ENCODE measurements around the gene OARD1.

DNA sequence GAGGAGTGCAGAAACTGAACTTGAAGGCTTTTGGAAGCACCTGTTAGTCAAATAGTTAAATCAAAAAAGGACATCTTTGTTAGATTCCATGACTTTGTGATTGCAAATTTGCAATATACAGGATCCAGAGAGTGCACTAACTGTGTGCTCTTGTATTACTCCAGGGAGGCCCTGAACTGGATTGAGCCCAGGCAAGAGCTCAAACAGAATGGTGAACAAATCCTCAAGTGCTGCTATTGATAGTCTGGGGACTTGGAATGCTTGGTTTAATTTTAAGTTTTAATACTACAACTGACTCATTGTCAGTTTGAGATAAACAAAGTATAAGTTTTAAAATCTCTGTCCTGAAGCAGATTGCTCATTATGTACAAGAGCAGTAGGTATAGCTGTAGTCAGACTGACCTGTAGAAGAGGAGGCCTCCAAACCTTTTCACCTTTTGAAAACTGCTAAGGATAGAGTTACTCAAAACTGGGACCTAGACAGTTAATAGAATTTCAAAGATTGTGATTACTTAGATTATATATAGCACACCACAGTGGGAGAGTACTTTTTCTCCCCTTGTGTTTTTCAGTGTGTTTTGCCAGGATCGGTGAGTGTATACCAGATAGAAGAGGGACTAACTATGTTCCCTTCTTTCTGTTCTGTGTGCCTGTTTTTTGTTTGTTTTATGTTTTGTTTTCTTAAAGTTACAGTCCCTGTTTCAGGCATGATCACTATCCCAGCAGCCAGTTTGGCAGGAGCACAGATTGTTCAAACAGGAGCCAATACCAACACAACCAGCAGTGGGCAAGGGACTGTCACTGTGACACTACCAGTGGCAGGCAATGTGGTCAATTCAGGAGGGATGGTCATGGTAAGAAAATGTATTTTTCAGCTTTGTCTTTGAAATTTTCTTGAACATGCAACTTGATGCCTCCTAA lies 18.9 kb upstream of the OARD1 start:
- TF ChIP-seq, protein P1, sequence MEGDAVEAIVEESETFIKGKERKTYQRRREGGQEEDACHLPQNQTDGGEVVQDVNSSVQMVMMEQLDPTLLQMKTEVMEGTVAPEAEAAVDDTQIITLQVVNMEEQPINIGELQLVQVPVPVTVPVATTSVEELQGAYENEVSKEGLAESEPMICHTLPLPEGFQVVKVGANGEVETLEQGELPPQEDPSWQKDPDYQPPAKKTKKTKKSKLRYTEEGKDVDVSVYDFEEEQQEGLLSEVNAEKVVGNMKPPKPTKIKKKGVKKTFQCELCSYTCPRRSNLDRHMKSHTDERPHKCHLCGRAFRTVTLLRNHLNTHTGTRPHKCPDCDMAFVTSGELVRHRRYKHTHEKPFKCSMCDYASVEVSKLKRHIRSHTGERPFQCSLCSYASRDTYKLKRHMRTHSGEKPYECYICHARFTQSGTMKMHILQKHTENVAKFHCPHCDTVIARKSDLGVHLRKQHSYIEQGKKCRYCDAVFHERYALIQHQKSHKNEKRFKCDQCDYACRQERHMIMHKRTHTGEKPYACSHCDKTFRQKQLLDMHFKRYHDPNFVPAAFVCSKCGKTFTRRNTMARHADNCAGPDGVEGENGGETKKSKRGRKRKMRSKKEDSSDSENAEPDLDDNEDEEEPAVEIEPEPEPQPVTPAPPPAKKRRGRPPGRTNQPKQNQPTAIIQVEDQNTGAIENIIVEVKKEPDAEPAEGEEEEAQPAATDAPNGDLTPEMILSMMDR (IDR thresholded peaks at IDR 0.05) = no peak
- TF ChIP-seq POLR2A (IDR thresholded peaks at IDR 0.05) (no peak), POLR2AphosphoS5 (IDR thresholded peaks at IDR 0.05) (no peak)
